PC-3 (cell line): Measurements from ENCODE around the gene SCUBE1.

Experiments used
- CTCF ChIP-seq: fragments of 300-600 bp; sonication (generic); conservative IDR thresholded peaks from 2 replicates; pipeline ENCODE4 v1.5.1; 2017; ENCODE audit warnings: antibody characterized with exemption, low read depth, mild to moderate bottlenecking, low read length
- EZH2 ChIP-seq: fragments of 300-600 bp; sonication (generic); IDR thresholded peaks from one replicate; pipeline ENCODE4 v1.6.1; 2017; ENCODE audit warnings: antibody characterized with exemption, mild to moderate bottlenecking, low read length; ENCODE audit not compliant: unreplicated experiment
- EZH2phosphoT487 ChIP-seq: fragments of 300-600 bp; sonication (generic); IDR thresholded peaks from 2 replicates; pipeline ENCODE4 v1.6.1; 2018; ENCODE audit warnings: mild to moderate bottlenecking, antibody characterized with exemption, low read length, borderline replicate concordance

DNA sequence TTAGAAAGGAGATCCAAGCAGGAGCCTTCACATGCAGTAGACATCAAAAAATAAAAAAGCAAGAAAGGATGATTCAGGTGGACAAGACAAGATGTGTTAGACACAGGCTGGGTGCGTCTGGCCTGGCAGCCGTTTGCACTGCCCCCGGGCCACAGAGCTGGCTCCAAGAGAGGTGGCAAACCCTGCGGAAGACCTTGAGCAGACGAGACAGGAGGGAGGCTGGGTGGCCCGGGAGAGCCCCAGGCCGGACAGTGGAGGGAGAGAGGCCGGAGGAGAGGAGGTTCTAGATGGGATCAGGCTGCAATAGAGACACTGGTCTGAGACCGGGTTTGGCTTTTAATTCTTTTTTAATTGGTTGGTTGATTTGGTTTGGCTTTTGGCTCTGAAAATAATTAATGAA, 86.6 kb downstream of the SCUBE1 start:
- TF ChIP-seq CTCF (no peak), EZH2 (no peak), EZH2phosphoT487 (no peak)
